Suppressor macrophage treated with lipopolysaccharide for 4 hours (primary cell): ENCODE measurements around the gene DPM2.

Experiments
- DNase-seq: peaks from one replicate; pipeline ENCODE4 v3.0.0-alpha.2; 2020

Gene DPM2

GRCh38 chr9:127916720-127917581, 20.7 kb downstream of the DPM2 start, which contains the start of gene ST6GALNAC4:
Gene ST6GALNAC4, minus strand, starts transcription at chr9:127917041. Its CDS starts 622 bp downstream, at chr9:127916419.
- peak; percentile 98 for DNase-seq

GRCh38 chr9:127915801-127916719, 21.6 kb downstream of the DPM2 start:
- no peak for DNase-seq

DNA sequence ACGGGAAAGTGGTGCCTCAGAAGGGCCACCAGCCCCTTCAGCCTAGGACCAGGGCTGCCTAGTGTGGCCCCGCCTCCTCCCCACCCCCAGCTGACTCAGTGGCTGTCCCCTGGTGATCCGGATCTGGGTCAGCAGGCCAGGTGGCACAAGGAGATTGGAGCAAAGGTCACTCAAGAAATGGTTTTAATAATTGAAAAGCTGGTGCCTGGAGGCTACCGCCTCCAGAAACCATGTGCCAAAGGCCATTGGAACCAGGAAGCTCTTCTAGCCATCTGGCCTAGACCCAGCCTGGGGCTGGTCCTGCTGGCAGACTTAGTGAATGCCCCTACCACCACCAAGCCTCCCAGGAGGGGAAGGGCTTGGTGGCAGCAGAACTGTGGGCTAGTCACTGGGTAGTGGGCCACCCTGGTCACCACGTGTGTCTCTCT, 22.3 kb downstream of the DPM2 start:
- DNase-seq, result no peak

DNA sequence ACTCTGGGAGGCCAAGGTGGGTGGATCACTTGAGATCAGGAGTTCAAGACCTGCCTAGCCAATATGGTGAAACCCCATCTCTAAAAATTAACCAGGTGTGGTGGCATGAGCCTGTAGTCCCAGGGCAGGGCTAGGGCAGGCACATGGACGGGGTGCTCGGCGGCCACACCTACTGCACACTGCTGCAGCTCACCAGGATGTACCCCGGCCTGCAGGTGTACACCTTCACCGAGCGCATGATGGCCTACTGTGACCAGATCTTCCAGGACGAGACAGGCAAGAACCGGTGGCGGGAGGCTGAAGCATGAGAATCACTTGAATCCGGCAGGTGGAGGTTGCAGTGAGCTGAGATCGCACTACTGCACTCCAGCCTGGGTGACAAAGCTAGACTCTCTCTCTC, 24.0 kb downstream of the DPM2 start:
- DNase-seq, result no peak

DNA sequence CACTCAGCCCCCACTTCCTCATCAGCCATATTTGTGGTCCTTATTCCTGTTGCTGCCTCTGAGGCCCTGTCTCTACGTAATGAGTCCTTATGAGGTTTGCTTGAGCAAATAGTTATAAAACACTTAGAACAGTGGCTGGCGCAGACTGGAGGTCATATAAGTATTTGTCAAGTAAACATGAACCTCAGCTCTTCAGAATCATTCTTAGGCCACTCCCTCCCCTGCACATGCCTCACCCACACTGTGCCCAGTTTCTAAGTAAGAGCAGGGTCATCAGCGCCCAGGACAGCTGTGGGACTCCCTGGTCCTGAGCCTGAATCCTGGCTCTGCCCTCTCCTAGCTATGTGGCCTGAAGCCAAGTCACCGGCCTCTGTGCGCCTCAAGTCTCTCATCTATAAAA, 24.8 kb downstream of the DPM2 start:
- no peak for DNase-seq

- DNase-seq, result no peak
Measured at GRCh38 chr9:127912296-127912695, 25.4 kb downstream of the DPM2 start.

GRCh38 chr9:127910613-127911205, 26.9 kb downstream of the DPM2 start:
- DNase-seq, result no peak

- DNase-seq, result no peak
Measured at GRCh38 chr9:127909839-127910273, 27.8 kb downstream of the DPM2 start.

- no peak for DNase-seq
Measured at GRCh38 chr9:127908660-127908926, 29.1 kb downstream of the DPM2 start.

DNA sequence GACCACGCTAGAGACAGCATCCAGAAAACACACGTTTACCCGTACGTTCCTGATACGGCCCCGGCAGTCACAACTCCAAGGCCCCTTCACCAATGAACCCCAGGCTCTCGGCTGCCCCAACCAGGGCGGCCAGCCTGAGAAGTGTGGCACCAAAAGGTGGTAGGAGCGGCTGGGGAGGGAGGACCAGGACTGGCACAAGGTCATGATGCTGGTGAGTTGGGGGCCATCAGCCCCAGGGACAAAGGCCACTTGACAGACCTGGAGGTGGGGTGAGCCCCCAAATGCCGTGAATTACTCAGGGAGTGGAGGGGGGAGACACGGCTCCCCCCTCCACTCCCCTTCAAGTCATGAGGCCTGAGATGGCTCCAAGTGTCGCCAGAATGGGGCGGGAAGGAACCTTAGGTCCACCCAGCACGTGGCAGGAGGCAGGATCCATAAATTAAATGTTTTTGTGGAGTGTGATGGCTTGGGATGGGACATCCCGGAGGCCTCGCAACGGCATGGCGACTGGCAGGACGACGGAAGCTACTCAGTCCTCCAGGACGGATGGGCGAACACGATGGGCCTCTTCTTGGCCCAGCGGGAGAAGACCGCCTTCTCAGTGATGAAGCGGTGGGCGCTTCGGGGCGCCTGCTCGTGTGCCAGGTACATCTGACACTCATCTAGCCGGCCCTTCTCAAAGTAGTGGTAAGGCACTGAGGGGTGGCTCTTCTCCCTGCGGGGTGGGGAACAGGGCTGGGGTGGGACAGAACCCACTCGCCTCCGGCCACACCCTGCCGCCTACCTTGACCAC, 29.6 kb downstream of the DPM2 start:
- no peak for DNase-seq

- no peak for DNase-seq
Measured at GRCh38 chr9:127905788-127906191, 31.9 kb downstream of the DPM2 start.

DNA sequence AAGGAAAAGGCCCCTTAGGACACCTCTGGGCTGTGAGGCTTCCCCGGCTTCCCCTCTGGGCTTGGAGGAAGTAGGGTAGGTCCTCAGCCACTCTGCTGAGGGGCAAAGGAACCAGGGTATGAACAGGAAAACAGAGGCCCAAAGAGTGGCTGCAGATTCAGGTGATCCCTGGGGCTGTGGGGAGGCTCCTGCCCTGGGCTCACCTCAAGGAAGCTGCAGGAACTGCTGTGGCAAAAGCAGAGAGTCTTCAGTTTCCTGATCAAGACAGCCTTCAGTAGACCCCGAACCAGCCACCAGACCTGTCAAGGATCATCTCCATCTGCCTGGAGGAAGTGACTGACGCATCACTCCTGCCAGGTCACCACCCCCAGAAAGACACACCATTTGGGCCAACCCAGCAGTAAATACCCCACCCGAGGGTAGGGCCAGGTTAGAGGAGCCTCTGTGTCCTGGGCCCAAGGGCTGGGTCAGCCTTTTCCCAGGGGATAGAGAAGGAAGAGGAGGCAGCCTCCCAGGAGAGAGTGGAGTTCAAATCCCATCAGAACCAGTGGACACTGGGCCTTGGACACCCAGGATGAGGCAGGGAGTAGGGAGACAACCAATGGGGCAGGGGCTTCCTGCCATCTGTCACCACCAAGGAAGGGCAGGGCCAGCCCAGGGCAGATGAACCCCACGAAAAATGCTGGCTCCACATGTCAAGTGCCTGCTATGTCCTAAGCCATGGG, 32.5 kb downstream of the DPM2 start:
- DNase-seq, result peak; percentile 35

DNA sequence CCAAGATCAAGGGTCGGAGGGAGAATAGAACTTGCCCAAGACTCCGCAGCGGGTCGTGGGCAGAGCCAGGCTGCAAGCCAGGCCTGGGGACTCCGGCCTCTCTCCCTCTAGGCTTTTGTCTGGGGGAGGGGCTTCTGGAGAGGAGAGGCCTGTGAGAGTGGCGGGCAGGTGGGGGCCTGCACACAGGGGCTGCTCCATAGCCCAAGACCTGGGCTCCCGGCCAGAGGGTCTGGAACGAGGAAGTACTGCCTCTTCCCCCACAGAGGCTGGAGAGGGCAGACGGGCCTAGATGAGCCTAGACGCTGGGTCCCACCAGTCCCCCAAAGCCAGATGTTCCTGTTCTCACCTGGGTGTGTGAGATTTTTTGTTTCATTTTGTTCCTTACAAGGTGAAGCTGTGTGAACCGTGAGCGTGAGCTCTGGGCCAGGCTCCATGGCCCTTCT, 33.1 kb downstream of the DPM2 start:
- peak; percentile 31 for DNase-seq

- peak; percentile 54 for DNase-seq
Measured at GRCh38 chr9:127903557-127904475, 33.8 kb downstream of the DPM2 start.

- DNase-seq, result peak; percentile 89
Measured at GRCh38 chr9:127899128-127899943, 38.3 kb downstream of the DPM2 start, which contains the start of gene ST6GALNAC6. Gene ST6GALNAC6, minus strand, starts transcription at chr9:127899603. Its CDS starts 1,622 bp downstream, at chr9:127897981.

DNA sequence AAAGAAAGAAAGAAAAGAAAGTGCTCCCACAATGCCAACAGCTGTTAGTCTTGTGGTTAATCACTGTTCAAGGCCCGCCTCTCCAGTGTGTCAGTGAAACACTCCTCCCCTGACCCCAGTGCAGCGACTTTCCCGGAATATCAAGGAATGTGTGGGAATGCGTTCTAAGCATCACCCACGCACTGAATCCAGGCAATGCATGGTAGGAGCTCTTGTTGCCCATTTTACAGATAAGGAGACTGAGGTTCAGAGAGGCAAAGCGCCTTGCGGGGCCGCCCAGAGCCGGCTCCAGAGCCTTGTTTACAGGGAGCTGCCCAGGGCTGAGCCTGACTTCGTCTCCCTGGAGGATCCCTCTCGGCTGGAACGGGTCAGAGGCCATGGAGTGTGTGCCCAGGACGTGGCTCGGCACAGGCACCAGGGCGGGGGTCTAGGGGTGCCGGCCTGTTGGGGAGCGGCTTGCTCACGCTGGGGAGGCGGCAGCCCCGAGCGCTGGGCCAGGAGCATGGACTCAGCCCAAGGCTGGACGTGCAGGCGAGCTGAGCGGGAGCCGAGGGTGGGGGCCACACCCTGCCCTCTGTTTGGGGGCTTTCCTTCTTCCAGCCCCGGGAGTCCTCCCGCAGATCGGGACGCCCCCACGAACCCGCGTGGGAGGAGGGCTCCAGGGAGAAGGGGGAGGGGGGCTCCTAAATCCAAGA, 39.1 kb downstream of the DPM2 start:
- DNase-seq, result peak; percentile 28

GRCh38 chr9:127897193-127897692, 40.4 kb downstream of the DPM2 start:
- DNase-seq, result peak; percentile 67

- no peak for DNase-seq
Measured at GRCh38 chr9:127896395-127897192, 41.1 kb downstream of the DPM2 start.
